G401 (cell line): ENCODE results near the gene LILRB4. TPM values are rescaled to one million over a fixed set of nuclear protein-coding genes. Genes with fewer than 3 reads are reported as not detected.
A peak's percentile ranks its signal among the peaks of the same experiment; 100 is the strongest.
"Not testable (repeated sequence)": the region's sequence is repeated elsewhere in the genome, so short reads cannot be mapped to it uniquely, and the experiment has no call there.

Experiments used
- DNase-seq: peaks from one replicate; pipeline ENCODE4 v3.0.0-alpha.2; 2015; ENCODE audit warnings: low spot score
- in situ Hi-C: cut with HindIII; loops from 2 replicates; pipeline ENCODE4 v1.10.0; 2016; ENCODE audit warnings: low sequenced_read_pairs, mixed read lengths
- total RNA-seq: library from RNA; depleted of rRNA; stranded (reverse); fragments of >200 nt; shearing (Covaris generic); gene quantifications from 2 replicates; pipeline ENCODE4 v1.2.3, GENCODE V29; 2014

The LILRB4 gene
- total RNA-seq, 1 experiment from 2014 or later = not detected

DNA sequence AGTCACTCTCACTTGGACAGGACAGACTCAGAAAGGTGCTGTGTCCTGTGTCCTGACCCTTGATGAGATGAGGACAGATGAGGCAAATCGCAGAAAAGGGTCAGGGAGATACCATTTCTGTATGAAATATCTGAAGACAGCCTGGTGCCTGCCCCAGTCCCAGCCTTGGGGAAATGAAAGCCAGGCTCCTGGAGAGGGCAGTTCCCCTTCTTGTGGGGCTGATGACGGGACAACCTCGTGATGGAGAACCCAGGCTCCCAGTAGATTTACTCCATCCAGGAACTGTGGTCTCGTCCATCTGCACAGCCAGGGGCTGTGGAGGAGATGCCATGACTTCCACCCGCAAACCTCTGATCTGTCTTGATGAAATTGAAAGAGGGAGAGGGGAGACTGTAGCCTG lies 18.7 kb upstream of the LILRB4 start:
- in situ Hi-C loops = no loop called here
- no peak for DNase-seq

GRCh38 chr19:54646331-54646841 lies 16.4 kb upstream of the LILRB4 start:
- in situ Hi-C loops = no loop called here
- no peak for DNase-seq

DNA sequence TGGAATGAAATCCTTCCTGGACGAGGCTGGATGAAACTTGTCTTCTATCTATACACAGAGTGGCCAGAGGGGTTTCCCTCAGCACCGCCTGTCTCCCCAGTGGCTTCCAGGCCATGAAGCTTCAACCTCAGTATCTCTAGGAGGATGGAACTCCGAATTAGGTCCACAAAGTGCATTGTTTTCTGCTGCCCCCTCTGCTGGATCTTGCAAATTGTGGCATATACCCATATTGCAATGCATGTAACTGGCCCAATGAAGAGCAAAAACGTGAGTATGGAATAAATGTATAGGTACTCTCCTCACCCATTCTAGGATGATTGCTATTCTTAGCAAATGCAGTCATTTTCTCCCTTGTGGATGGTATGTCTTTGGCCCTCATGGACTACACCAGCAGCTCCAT lies 14.7 kb upstream of the LILRB4 start:
- in situ Hi-C loops = no loop called here
- DNase-seq = no peak

DNA sequence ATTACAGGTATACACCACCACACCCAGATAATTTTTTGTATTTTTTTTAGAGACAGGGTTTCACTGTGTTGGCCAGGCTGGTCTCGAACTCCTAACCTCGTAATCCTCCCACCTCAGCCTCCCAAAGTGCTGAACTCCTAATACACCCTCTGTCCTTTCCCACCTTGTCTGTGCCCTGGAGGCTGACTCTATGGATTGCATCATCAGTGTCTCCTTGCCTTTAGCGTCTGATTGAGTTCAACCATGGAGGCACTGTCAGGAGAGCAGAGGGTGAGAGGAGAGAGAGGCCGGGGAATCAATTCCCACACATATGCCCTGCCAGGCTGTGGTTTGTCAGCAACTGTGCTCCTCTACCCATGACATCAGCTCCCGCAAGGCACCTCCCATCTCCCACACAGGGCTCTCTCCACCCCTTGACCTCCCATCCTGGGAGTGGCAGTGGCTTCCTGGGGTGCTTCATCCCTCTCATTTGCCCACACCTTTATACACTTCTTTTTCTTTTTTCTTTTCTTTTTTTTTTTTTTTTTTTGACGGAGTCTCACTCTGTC lies 12.6 kb upstream of the LILRB4 start:
- DNase-seq = no peak
- in situ Hi-C loops = loop anchor here (25.0 kb wide), 1 partner anchor 113 kb away; no protein-coding TSS in a partner anchor

DNA sequence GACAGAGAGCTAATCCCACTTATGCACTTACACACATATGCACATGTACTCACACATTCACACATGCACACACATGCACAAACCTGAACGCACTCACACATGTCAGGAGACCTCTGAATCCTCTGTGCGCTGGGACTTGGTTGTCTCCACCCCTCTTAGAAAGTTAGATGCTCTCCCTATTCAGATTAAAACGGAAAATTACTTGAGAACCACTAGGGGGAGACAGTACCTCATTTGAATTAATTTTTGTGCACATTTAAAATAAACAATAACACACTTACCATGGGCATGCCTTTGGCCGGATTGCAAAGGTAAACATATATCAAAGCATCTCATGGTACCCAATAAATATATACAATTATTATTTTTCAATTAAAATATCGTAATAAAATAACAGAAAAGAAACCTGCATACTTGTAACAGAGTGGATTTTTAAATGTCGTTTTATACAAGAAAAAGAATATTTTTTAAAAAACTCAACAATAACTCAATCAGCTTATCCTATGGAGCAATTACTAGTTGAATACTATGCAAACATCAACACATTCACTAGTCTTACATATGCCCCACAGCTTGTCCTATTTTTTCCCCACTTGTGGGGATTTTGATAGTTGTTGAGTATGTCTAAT lies 9.5 kb upstream of the LILRB4 start:
- no peak for DNase-seq
- in situ Hi-C loops = loop anchor here (25.0 kb wide), 1 partner anchor 116 kb away; no protein-coding TSS in a partner anchor

- no peak for DNase-seq
Observed at GRCh38 chr19:54654447-54655321, 8.1 kb upstream of the LILRB4 start.

GRCh38 chr19:54659300-54659699 lies 3.5 kb upstream of the LILRB4 start:
- DNase-seq = no peak
- in situ Hi-C loops = loop anchor here (25.0 kb wide), 1 partner anchor 122 kb away; no protein-coding TSS in a partner anchor

More at GRCh38 chr19:54654447-54655321, 8.1 kb upstream of the LILRB4 start:
- in situ Hi-C loops = loop anchor here (25.0 kb wide), 1 partner anchor 117 kb away; no protein-coding TSS in a partner anchor

- in situ Hi-C loops = loop anchor here (25.0 kb wide), 1 partner anchor 123 kb away; no protein-coding TSS in a partner anchor
- DNase-seq = no peak
Observed at GRCh38 chr19:54660306-54660705, 2.5 kb upstream of the LILRB4 start.

DNA sequence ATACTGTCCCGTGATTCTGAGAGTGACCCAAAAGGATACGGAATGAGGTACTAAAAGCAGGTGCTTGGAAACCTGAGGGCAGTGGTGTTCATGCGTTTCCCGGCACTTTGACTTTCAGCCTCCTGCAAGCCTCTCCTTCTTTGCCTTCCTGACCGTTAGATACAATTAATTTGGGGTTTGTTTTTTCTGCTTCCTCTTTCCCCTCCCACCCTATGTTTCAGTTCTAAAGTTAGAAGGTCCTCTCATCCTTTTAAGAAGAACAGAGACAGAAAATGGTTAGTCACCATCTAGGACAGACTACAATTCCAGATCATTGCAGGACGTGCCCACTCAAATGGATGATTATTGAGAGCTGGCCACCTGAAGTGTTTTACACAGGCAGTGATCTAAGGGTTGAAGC lies 1.8 kb upstream of the LILRB4 start:
- no peak for DNase-seq
- in situ Hi-C loops = loop anchor here (25.0 kb wide), 1 partner anchor 124 kb away; no protein-coding TSS in a partner anchor

DNA sequence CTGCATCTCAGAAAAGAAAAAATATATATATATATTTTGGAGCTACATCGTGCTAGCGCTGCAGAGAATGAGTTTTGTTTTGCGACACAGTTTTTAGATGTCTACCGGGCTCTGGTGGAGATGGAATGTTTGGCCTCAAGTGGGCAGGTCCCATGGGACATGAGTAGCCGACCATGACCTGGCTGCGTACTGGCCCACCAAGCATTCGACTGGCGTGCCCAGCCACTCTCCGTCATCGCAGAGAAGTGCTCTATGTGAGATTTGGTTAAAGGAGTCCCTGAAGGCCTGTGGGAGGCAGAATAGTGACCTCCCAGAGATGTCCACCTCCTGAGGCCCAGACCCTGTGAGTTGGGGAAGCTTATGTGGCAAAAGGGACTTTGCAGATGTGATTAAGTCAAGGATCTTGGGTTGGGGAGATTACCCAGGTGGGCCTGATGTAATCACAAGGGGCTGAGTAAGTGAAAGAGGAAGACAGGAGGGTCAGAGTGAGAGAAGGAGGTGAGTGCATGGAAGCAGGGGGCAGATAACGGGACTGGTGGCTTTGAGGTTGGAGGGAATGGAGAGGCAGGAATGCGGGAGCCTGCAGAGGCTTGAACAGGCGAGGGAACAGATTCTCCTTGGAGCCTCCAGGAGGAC lies 821 bp upstream of the LILRB4 start:
- in situ Hi-C loops = loop anchor here (25.0 kb wide), 1 partner anchor 125 kb away; no protein-coding TSS in a partner anchor
- DNase-seq = no peak

GRCh38 chr19:54665530-54665929 lies 2.7 kb downstream of the LILRB4 start:
- DNase-seq = no peak
- in situ Hi-C loops = loop anchor here (25.0 kb wide), 1 partner anchor 128 kb away; no protein-coding TSS in a partner anchor

- DNase-seq = no peak
- in situ Hi-C loops = loop anchor here (25.0 kb wide), 1 partner anchor 130 kb away; no protein-coding TSS in a partner anchor
Observed at GRCh38 chr19:54667217-54667616, 4.4 kb downstream of the LILRB4 start.

DNA sequence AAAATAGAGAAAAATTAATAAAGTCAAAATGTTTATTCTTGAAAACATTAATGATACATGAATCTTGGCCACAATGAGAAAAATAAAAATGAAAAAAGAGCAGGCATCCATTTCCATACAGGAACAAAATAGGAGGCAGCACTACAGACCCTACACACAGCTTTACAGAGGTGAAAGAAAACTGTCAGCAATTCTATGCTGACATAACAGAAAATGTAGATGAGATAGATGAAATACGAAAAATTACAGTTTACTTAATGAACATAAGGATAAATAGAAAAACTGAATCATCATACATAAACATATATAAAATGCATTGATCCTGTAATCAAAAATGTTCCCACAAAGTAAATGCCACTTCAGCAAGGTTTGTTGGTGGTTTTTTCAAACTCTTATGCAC lies 5.6 kb downstream of the LILRB4 start:
- DNase-seq = no peak
- in situ Hi-C loops = loop anchor here (25.0 kb wide), 1 partner anchor 131 kb away; no protein-coding TSS in a partner anchor

DNA sequence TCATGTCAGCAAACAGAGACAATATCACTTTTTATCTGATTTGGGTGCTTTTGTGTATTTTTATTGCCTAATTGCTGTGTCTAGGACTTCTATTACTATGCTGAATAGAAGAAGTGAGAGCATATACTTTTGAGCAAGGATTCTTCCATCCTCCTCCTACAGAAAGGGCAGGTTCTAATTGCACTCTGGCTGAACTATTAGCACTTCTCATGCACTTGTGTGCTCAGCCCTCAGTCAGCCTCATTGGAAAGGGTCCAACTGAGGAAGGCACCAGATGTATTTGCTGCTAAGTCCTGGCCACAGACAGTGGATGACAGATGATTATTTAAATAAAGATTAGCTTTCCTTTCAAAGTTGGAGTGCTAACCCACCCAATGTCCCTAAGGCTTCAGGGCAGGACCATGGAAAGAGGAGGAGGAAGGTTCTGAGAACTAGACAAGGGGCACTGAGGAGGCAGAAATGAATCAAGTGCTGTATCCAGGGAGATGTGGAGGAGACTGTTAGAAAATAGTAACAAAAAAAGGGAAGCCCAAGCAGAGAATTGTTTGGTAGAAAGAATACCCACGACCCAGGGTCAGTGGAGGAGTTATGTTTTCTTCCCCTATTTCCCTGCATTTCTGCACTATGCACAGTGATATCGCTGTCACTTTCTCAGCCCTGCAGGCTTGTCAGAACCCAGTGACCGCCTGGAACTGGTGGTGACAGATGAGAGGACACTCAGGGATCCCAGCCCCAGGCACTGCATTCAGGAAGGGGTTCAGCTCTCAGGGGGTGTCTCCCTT lies 8.0 kb downstream of the LILRB4 start:
- in situ Hi-C loops = loop anchor here (25.0 kb wide), 1 partner anchor 133 kb away; no protein-coding TSS in a partner anchor
- DNase-seq = no peak

- no peak for DNase-seq
- in situ Hi-C loops = loop anchor here (25.0 kb wide), 1 partner anchor 136 kb away; no protein-coding TSS in a partner anchor
Observed at GRCh38 chr19:54673222-54673621, 10.4 kb downstream of the LILRB4 start.

GRCh38 chr19:54674021-54674617 lies 11.3 kb downstream of the LILRB4 start:
- peak; percentile 7 for DNase-seq
- in situ Hi-C loops = loop anchor here (25.0 kb wide), 1 partner anchor 137 kb away; no protein-coding TSS in a partner anchor

DNA sequence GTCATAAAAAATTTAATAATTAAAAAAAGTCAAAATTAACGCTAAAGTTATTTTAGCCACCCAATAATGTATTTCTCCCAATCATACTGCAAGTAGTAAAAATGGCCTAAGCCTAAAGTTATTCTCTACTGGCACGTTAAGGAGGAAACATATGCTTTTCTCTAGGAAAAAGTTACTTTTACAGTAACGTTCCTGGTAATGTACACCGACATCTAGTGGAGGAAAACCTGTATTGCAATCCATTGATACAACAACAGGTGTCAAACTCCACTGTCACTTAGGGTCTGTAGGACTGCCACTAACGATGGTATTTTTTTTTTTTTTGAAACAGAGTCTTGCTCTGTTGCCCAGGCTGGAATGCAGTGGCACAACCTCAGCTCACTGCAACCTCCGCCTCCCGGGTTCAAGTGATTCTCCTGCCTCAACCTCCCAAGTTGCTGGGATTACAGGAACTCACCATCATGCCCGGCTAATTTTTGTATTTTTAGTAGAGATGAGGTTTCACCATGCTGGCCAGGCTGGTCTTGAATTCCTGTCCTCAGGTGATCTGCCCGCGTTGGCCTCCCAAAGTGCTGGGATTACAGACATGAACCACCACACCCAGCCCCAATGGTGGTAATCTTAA lies 13.5 kb downstream of the LILRB4 start:
- peak; percentile 22 for DNase-seq
- in situ Hi-C loops = not testable (repeated sequence)
